Stomach (tissue), 4 donors: Measurements from ENCODE around the gene RASD2.

ENCODE experiments used
- POLR2A ChIP-seq, 4 donors: fragments of 450-650 bp; IDR thresholded peaks; one replicate each; pipeline ENCODE4 v1.6.1; 2016; ENCODE audit warnings: antibody characterized with exemption in 4 of 4, control low read depth in 2 of 4, mild to moderate bottlenecking in 1 of 4, moderate library complexity in 1 of 4
- TF ChIP-seq, protein P1 (sequence below), 7 experiments: fragments of 450-650 bp in 4 of 7; fragments of 200-600 bp in 3 of 7; sonication (generic) in 3 of 7; IDR thresholded peaks; one replicate each; pipeline ENCODE4 v1.5.1; 2016 to 2019; ENCODE audit warnings: antibody characterized with exemption in 7 of 7, control low read depth in 2 of 7, mild to moderate bottlenecking in 1 of 7

DNA sequence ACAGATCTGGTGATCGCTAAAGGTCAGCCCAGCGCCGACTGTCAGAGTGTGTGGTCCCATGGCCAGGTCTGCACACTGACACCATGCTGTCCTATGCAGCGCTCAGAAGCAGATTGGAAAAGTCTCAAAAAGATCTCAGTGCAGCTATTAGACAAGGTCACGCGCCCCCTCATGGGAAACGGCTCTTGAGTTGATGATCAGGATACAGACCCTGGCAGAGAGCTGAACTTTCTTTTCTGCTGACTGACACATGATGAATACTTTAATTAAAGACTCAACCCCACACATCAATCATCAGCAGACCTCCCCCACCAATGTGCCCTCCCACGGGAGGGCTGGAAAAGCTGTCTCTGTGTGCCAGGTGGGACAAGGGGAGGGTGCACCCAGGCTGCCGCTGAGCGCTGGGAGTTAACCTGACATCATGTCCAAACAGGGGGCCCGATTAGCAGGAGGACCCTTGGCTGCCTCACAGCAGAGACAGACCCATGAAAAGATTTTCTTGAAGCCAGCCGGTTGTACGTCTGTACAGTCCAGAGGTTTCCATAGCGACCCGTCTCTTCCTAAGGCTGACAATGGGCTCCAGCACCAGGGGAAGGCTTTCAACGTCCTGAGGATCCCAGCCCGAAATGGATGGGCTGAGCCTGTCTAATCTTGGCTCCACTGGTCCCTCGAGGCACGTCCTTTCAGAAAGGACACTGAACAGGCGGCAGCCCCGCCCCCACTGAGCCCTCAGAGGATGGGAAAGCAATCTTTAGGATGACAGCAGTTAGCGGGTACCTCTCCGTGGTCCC lies 26.9 kb downstream of the RASD2 start:
- TF ChIP-seq, protein P1, sequence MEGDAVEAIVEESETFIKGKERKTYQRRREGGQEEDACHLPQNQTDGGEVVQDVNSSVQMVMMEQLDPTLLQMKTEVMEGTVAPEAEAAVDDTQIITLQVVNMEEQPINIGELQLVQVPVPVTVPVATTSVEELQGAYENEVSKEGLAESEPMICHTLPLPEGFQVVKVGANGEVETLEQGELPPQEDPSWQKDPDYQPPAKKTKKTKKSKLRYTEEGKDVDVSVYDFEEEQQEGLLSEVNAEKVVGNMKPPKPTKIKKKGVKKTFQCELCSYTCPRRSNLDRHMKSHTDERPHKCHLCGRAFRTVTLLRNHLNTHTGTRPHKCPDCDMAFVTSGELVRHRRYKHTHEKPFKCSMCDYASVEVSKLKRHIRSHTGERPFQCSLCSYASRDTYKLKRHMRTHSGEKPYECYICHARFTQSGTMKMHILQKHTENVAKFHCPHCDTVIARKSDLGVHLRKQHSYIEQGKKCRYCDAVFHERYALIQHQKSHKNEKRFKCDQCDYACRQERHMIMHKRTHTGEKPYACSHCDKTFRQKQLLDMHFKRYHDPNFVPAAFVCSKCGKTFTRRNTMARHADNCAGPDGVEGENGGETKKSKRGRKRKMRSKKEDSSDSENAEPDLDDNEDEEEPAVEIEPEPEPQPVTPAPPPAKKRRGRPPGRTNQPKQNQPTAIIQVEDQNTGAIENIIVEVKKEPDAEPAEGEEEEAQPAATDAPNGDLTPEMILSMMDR (IDR thresholded peaks at IDR 0.05): no peak
- no peak for TF ChIP-seq POLR2A (IDR thresholded peaks at IDR 0.05)
